ENCODE data around the gene ABCC5.

DNA sequence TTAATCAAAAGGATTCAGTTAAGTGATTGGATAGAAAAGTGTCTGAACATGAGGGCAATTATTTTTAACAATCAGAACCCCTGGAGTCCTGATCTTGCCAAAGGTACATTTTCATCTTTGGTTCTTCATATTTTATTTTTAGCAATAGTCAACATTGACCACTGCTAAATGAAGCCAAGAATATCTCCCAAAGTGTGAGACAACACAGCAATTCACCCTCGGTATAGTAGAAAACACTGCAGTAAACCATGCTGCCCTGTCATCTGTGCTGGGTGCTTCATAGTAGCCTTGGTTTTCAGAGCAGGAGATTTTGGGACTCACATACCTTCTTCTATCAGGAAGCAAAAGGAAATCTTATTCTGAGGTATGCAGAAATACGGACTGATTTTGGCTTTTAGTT lies 85.8 kb downstream of the ABCC5 start:
- TF ChIP-seq, protein P1, sequence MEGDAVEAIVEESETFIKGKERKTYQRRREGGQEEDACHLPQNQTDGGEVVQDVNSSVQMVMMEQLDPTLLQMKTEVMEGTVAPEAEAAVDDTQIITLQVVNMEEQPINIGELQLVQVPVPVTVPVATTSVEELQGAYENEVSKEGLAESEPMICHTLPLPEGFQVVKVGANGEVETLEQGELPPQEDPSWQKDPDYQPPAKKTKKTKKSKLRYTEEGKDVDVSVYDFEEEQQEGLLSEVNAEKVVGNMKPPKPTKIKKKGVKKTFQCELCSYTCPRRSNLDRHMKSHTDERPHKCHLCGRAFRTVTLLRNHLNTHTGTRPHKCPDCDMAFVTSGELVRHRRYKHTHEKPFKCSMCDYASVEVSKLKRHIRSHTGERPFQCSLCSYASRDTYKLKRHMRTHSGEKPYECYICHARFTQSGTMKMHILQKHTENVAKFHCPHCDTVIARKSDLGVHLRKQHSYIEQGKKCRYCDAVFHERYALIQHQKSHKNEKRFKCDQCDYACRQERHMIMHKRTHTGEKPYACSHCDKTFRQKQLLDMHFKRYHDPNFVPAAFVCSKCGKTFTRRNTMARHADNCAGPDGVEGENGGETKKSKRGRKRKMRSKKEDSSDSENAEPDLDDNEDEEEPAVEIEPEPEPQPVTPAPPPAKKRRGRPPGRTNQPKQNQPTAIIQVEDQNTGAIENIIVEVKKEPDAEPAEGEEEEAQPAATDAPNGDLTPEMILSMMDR (IDR thresholded peaks at IDR 0.05; ENCODE audit: low read depth, low read length, poor library complexity, severe bottlenecking), result no peak
- no peak for TF ChIP-seq EZH2phosphoT487 (IDR thresholded peaks at IDR 0.05; ENCODE audit: borderline replicate concordance, low read length)
